ENCODE data around the gene FMO3. TPM values are rescaled to one million over a fixed set of nuclear protein-coding genes. Genes with fewer than 3 reads are reported as not detected.

The FMO3 gene
- total and polyA plus RNA-seq, 2 donors: 0.19 to 2.5 TPM

DNA sequence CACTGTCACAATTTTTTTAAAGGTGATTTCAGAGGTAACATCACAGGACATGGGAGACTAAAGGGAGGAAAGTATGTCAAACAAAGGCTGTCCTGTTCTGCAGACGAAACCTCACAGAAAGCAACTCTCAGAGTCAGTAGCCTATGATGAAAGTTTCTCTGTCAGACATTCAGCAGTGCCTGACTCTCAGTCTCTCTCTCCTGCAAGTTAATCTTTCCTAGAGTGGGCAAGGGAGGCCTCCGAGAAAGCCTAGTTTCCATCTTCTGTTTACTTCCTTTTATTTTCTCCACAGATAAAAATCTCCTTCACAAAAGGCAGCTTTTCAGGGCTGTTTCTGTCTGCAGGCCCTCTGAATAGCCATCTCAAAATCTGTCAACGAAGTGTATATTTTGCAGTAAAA, 69.5 kb downstream of the FMO3 start:
- Histone ChIP-seq H3K36me3 (ENCODE audit: control insufficient read depth in 2 of 2, insufficient read depth in 2 of 2, low read length in 1 of 2) (no peaks in the 10 kb centered on the region), H3K9me3 (ENCODE audit: control insufficient read depth in 2 of 2, insufficient read depth in 1 of 2, low read length in 1 of 2) (no peaks in the 10 kb centered on the region), H3K4me3 (ENCODE audit: low read length in 2 of 2) (no peak overlapping the region), H3K27me3 (ENCODE audit: control insufficient read depth in 2 of 2, insufficient read depth in 1 of 2, low read length in 1 of 2) (no peaks in the 10 kb centered on the region), H3K4me1 (ENCODE audit: control insufficient read depth in 2 of 2, insufficient read depth in 2 of 2, low read length in 2 of 2) (no peaks in the 10 kb centered on the region), H3K27ac (ENCODE audit: low read depth in 1 of 2, low read length in 1 of 2) (no peak overlapping the region)
- 66% methylated on average over 3 of the region's 3 CpGs for WGBS
- DNase-seq (ENCODE audit: low read depth in 6 of 9, low spot score in 9 of 9): no peak

DNA sequence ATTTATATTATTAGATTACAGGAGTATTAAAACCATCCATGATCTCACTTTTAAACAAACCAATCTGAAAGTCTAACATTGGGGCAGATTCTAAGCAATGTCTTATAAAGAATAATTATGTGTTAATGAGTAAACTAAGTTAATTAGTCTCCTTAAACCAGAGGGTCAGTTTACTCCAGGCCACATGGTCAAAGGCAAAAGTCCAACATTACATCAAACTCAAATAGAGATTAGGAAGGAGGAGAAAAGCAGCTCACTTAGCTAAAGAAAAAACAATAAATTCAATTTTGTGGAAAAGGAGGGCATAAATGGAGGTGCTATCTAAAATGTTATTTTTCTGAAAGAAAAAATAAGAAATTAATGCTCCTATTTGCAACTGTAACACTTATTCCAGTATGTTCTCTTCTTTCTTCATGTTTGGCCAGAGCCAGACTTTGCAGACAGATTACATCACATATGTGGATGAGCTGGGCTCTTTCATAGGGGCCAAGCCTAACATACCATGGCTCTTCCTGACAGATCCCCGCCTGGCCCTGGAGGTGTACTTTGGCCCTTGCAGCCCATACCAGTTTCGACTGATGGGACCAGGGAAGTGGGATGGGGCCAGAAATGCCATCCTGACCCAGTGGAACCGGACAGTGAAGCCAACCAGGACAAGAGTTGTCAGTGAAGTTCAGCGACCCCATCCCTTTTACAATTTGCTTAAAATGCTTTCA, 70.1 kb downstream of the FMO3 start:
- Histone ChIP-seq H3K9me3 (ENCODE audit: control insufficient read depth in 2 of 2, insufficient read depth in 1 of 2, low read length in 1 of 2) (no peaks in the 10 kb centered on the region), H3K27me3 (ENCODE audit: control insufficient read depth in 2 of 2, insufficient read depth in 1 of 2, low read length in 1 of 2) (no peaks in the 10 kb centered on the region), H3K4me1 (ENCODE audit: control insufficient read depth in 2 of 2, insufficient read depth in 2 of 2, low read length in 2 of 2) (no peaks in the 10 kb centered on the region), H3K27ac (ENCODE audit: low read depth in 1 of 2, low read length in 1 of 2) (no peak overlapping the region), H3K4me3 (ENCODE audit: low read length in 2 of 2) (no peak overlapping the region), H3K36me3 (ENCODE audit: control insufficient read depth in 2 of 2, insufficient read depth in 2 of 2, low read length in 1 of 2) (no peaks in the 10 kb centered on the region)
- DNase-seq (ENCODE audit: low read depth in 6 of 9, low spot score in 9 of 9): no peak
- WGBS: 87% methylated on average over 4 of the region's 4 CpGs

DNA sequence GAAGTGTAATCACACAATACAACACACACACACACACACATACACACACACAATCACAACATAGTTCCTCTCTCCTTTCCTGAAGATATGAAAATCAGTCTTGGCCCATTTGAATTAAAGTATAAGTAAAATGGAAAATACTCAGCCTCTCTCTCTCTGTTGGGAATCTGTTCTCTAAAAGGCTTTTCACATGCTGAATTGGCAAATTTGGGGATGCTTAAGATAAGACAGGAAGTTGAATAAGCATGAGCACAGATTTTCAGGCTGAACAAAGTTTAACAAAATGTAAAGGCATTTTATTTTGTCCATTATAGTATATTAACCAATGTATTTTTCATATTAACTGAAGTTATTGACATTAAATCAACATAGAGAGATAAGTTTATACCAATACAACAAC, 70.7 kb downstream of the FMO3 start:
- no peak for DNase-seq (ENCODE audit: low read depth in 6 of 9, low spot score in 9 of 9)
- H3K4me3 ChIP-seq (ENCODE audit: low read length in 2 of 2): no peak overlapping the region
- no peak overlapping the region for H3K27ac ChIP-seq (ENCODE audit: low read depth in 1 of 2, low read length in 1 of 2)

DNA sequence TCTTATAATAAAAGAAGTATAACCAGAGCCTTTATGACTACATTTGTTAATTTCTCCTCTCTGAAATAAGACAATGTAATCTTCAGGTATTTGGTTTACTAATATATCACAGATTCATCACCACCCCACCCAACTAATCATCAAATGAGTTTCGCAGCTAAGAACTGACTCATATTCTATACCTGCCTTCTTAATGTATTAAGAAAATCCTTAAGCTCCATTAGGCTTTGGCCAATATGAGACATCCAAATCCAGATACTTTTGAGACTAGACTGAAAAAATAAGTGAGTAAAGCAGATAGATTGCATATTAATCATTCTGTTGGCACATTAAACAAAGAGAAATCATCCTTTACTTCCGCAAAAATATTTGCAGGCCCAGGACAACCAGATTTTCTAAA, 75.7 kb downstream of the FMO3 start:
- 96% methylated on average over 2 of the region's 2 CpGs for WGBS
- H3K4me1 ChIP-seq (ENCODE audit: control insufficient read depth in 2 of 2, insufficient read depth in 2 of 2, low read length in 2 of 2): no peaks in the 10 kb centered on the region
- H3K36me3 ChIP-seq (ENCODE audit: control insufficient read depth in 2 of 2, insufficient read depth in 2 of 2, low read length in 1 of 2): no peaks in the 10 kb centered on the region
- H3K4me3 ChIP-seq (ENCODE audit: low read length in 2 of 2): no peak overlapping the region
- no peak overlapping the region for H3K27ac ChIP-seq (ENCODE audit: low read depth in 1 of 2, low read length in 1 of 2)
- no peak for DNase-seq (ENCODE audit: low read depth in 6 of 9, low spot score in 9 of 9)
- H3K27me3 ChIP-seq (ENCODE audit: control insufficient read depth in 2 of 2, insufficient read depth in 1 of 2, low read length in 1 of 2): no peaks in the 10 kb centered on the region
- H3K9me3 ChIP-seq (ENCODE audit: control insufficient read depth in 2 of 2, insufficient read depth in 1 of 2, low read length in 1 of 2): peaks cover 0 to 6% of the 10 kb centered on the region in 2 donors

More for the DNA sequence above, 70.7 kb downstream of the FMO3 start:
- H3K9me3 ChIP-seq (ENCODE audit: control insufficient read depth in 2 of 2, insufficient read depth in 1 of 2, low read length in 1 of 2): no peaks in the 10 kb centered on the region
- H3K4me1 ChIP-seq (ENCODE audit: control insufficient read depth in 2 of 2, insufficient read depth in 2 of 2, low read length in 2 of 2): no peaks in the 10 kb centered on the region
- H3K36me3 ChIP-seq (ENCODE audit: control insufficient read depth in 2 of 2, insufficient read depth in 2 of 2, low read length in 1 of 2): no peaks in the 10 kb centered on the region
- H3K27me3 ChIP-seq (ENCODE audit: control insufficient read depth in 2 of 2, insufficient read depth in 1 of 2, low read length in 1 of 2): no peaks in the 10 kb centered on the region

Other genes with a start within 250 kb of the FMO3 start
- 0.05 TPM for gene MROH9, start 155.4 kb upstream of the FMO3 start, total RNA-seq
- 0.05 TPM for gene MROH9, start 155.4 kb upstream of the FMO3 start, polyA plus RNA-seq
- 0.61 TPM for gene FMO2, start 94.4 kb downstream of the FMO3 start, total RNA-seq
- 5.5 TPM for gene FMO2, start 94.4 kb downstream of the FMO3 start, polyA plus RNA-seq
- 5.6 TPM for gene FMO1, start 157.6 kb downstream of the FMO3 start, total RNA-seq
- gene FMO1, start 157.6 kb downstream of the FMO3 start, polyA plus RNA-seq: 10.8 TPM
- 2.5 TPM for gene FMO4, start 223.3 kb downstream of the FMO3 start, total RNA-seq
- gene FMO4, start 223.3 kb downstream of the FMO3 start, polyA plus RNA-seq: 6.9 TPM